Measurements from ENCODE around the gene KLHL22.
"Not testable (repeated sequence)": the region's sequence is repeated elsewhere in the genome, so short reads cannot be mapped to it uniquely, and the experiment has no call there.

KLHL22 gene

GRCh38 chr22:20393705-20394476 is 101.7 kb downstream of the KLHL22 start, which contains the start of gene ZNF74:
TSS of gene ZNF74 (plus strand) at chr22:20394151. CDS start at chr22:20394629, 478 bp downstream.
- TF ChIP-seq POLR2A (IDR thresholded peaks at IDR 0.05; ENCODE audit: low read depth, low read length) (peak; percentile 84), POLR2AphosphoS5 (IDR thresholded peaks at IDR 0.05; ENCODE audit: low read depth, low read length) (peak; percentile 75; the same call in 1 of the 2 replicates), TAF1 (IDR thresholded peaks at IDR 0.05; ENCODE audit: borderline replicate concordance, low read depth, low read length) (peak; percentile 60; the same call in 1 of the 2 replicates)
- peak; percentile 63 for DNase-seq (ENCODE audit: insufficient read length)
- peak; percentile 97 for FAIRE-seq

DNA sequence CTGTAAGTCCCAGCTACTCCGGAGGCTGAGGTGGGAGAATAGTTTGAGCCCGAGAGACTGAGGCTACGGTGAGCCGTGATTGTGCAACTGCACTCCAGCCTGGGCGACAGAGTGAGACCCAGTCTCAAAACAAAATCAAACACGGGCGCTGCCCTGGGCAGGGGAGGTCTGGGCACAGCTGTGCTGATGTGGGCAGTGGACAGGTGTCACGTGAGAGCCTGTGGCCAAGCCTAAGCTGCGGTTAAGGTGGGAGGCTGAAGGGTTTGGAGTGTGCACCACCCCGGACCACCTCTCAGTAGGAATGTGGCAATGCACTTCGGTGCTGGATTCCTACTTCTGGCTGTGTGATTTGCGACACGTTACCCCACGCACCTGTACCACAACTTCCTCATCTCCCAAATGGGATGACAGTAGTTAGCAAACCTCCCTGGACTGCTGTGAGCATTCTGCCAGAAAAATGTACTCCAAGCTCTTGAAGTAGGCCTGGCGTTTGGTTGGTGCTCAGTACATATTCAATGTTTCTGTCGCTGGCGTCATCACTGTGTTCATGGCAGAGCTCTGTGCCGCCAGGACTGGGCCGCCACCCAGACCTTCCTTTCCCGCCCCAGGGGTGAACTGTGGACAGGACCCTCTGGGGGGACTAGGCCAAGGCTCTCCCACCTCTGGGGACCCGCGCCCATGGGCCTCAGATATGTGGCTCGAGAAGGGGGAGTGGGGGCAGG is 102.5 kb downstream of the KLHL22 start:
- FAIRE-seq (peak; percentile 53), DNase-seq (ENCODE audit: insufficient read length) (no peak)
- TF ChIP-seq POLR2AphosphoS5 (IDR thresholded peaks at IDR 0.05; ENCODE audit: low read depth, low read length) (no peak), TAF1 (IDR thresholded peaks at IDR 0.05; ENCODE audit: borderline replicate concordance, low read depth, low read length) (no peak), POLR2A (IDR thresholded peaks at IDR 0.05; ENCODE audit: low read depth, low read length) (no peak)

GRCh38 chr22:20392365-20392881 is 103.2 kb downstream of the KLHL22 start:
- not testable (repeated sequence) for DNase-seq (ENCODE audit: insufficient read length); FAIRE-seq

All from GM12892 (cell line).